ENCODE measurements around the gene ALG14. TPM values are rescaled to one million over a fixed set of nuclear protein-coding genes. Genes with fewer than 3 reads are reported as not detected.

The ALG14 gene
- total RNA-seq, 1 donor from 2014 or later, result 0.74 TPM

- TF ChIP-seq CTCF (IDR thresholded peaks at IDR 0.05) (no peak), POLR2A (IDR thresholded peaks at IDR 0.05) (no peak), POLR2AphosphoS5 (IDR thresholded peaks at IDR 0.05; ENCODE audit: insufficient read depth in 1 of 2, low read depth in 1 of 2) (no peak)
- Histone ChIP-seq H3K4me1 (peaks cover 18% of the 10 kb centered on the region), H3K9me3 (no peaks in the 10 kb centered on the region), H3K27me3 (no peaks in the 10 kb centered on the region), H3K4me3 (no peak overlapping the region), H3K36me3 (no peaks in the 10 kb centered on the region), H3K27ac (peak overlapping the region; percentile 50)
- DNase-seq (ENCODE audit: extremely low spot score in 2 of 2), result peak in 1 of 2 donors; percentile 5
- intact Hi-C loops (cut with DNase I), result no loop called here
These were observed 78.7 kb downstream of the ALG14 start for GRCh38 chr1:94993931-94994645.

- TF ChIP-seq POLR2A (IDR thresholded peaks at IDR 0.05) (no peak), CTCF (IDR thresholded peaks at IDR 0.05) (no peak), POLR2AphosphoS5 (IDR thresholded peaks at IDR 0.05; ENCODE audit: insufficient read depth in 1 of 2, low read depth in 1 of 2) (no peak)
- H3K36me3 ChIP-seq, result no peaks in the 10 kb centered on the region
- H3K27ac ChIP-seq, result no peak overlapping the region
- H3K27me3 ChIP-seq, result no peaks in the 10 kb centered on the region
- H3K4me1 ChIP-seq, result peaks cover 18% of the 10 kb centered on the region
- no peak for DNase-seq (ENCODE audit: extremely low spot score in 2 of 2)
- H3K9me3 ChIP-seq, result no peaks in the 10 kb centered on the region
- intact Hi-C loops (cut with DNase I), result no loop called here
- no peak overlapping the region for H3K4me3 ChIP-seq
These were observed 79.7 kb downstream of the ALG14 start for GRCh38 chr1:94992863-94993563.

GRCh38 chr1:94992161-94992560 lies 80.6 kb downstream of the ALG14 start:
- H3K36me3 ChIP-seq, result no peaks in the 10 kb centered on the region
- TF ChIP-seq POLR2A (IDR thresholded peaks at IDR 0.05) (no peak), CTCF (IDR thresholded peaks at IDR 0.05) (no peak), POLR2AphosphoS5 (IDR thresholded peaks at IDR 0.05; ENCODE audit: insufficient read depth in 1 of 2, low read depth in 1 of 2) (no peak)
- no peaks in the 10 kb centered on the region for H3K9me3 ChIP-seq
- intact Hi-C loops (cut with DNase I), result no loop called here
- no peak for DNase-seq (ENCODE audit: extremely low spot score in 2 of 2)
- H3K4me3 ChIP-seq, result no peak overlapping the region
- no peak overlapping the region for H3K27ac ChIP-seq
- H3K4me1 ChIP-seq, result peaks cover 18% of the 10 kb centered on the region
- H3K27me3 ChIP-seq, result no peaks in the 10 kb centered on the region

GRCh38 chr1:94989911-94990473 lies 82.8 kb downstream of the ALG14 start:
- TF ChIP-seq POLR2AphosphoS5 (IDR thresholded peaks at IDR 0.05; ENCODE audit: insufficient read depth in 1 of 2, low read depth in 1 of 2) (no peak), CTCF (IDR thresholded peaks at IDR 0.05) (no peak), POLR2A (IDR thresholded peaks at IDR 0.05) (no peak)
- Histone ChIP-seq H3K36me3 (no peaks in the 10 kb centered on the region), H3K9me3 (no peaks in the 10 kb centered on the region), H3K27me3 (no peaks in the 10 kb centered on the region), H3K4me1 (peaks cover 18% of the 10 kb centered on the region), H3K4me3 (no peak overlapping the region), H3K27ac (peak overlapping the region; percentile 22)
- peak in 1 of 2 donors; percentile 71 for DNase-seq (ENCODE audit: extremely low spot score in 2 of 2)
- intact Hi-C loops (cut with DNase I), result no loop called here
